ENCODE data around the gene DUSP2. TPM values are rescaled to one million over a fixed set of nuclear protein-coding genes. Genes with fewer than 3 reads are reported as not detected.

DUSP2 gene
- total RNA-seq, 1 experiment from 2014 or later, result 4.9 TPM

DNA sequence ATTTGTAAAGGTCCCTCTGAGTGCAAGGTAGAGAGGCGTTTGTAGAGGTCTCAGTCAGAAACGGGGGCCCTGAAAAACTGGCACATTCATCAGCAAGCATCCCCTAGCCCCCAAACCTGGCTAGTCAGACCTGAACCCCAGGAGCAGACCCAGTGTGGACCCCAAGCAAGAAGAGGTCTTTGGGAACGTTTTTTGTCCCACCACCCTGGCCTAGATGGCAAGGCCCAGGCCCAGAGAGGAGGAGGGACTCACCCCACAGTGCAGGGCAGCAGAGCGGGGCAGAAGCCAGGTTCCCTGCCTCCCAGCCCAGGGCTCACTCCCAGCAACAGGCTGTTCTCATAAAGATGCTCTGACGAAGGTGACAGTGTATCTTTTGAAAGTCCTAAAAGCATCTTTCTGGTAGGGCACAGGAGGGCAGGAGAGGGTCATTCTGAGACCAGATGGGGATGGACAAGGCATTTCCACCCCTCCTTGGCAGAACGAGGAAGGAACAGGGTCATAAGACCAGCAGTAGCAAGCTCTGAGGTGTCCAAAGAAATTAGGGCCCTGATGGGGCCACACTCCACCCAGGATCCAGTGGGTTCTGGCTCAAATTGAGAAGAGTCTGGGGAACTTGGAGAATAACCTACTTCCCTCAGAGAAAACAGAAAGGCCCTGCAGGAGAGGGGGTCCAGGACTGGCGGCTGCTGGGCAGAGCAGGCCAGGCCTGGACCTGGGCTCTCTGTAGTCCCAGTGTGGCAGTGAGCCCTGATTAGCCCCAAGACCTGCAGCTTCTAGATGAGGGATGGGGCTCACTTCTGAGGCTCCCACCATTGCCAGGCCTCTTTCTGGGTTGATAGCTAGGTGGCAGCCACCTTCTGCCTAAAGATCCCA lies 47.1 kb downstream of the DUSP2 start:
- Histone ChIP-seq H3K9me3 (ENCODE audit: control insufficient read depth, insufficient read depth, low read depth, low read length) (no peaks in the 10 kb centered on the region), H3K36me3 (ENCODE audit: control insufficient read depth, insufficient read depth, low read length) (no peaks in the 10 kb centered on the region), H3K4me1 (ENCODE audit: control insufficient read depth, insufficient read depth, low read length) (no peaks in the 10 kb centered on the region; the same call in 1 of the 2 replicates), H3K27ac (ENCODE audit: low read length) (no peak overlapping the region), H3K4me3 (ENCODE audit: low read depth in 2 of 2, low read length in 2 of 2) (no peak overlapping the region), H3K27me3 (ENCODE audit: control insufficient read depth, insufficient read depth, low read length) (no peaks in the 10 kb centered on the region)
- CTCF ChIA-PET, result interaction anchor here (1.5 kb wide), 1 partner anchor 76 kb away, joined by 4 read pairs; no protein-coding TSS in a partner anchor
- intact Hi-C loops (cut with micrococcal nuclease; ENCODE audit: unreplicated experiment) (no loop called here), in situ Hi-C loops (cut with HindIII; ENCODE audit: low pct_unique_long_range_greater_than_20kb, low sequenced_read_pairs) (no loop called here)
- ATAC-seq (peak; percentile 26; the same call in 1 of the 2 replicates), DNase-seq (ENCODE audit: low read depth, low spot score) (no peak)
- BruUV-seq (replicated peaks), result no TSS peak
- no peak for TF ChIP-seq TCF7L2 (IDR thresholded peaks at IDR 0.05; ENCODE audit: low read depth, low read length)
- TF ChIP-seq POLR2AphosphoS5 (IDR thresholded peaks at IDR 0.05; ENCODE audit: low read depth, low read length), result no peak
- TF ChIP-seq SIN3A (IDR thresholded peaks at IDR 0.05; ENCODE audit: borderline replicate concordance, insufficient read depth, low read depth, low read length), result no peak
- no peak for TF ChIP-seq REST (IDR thresholded peaks at IDR 0.05; ENCODE audit: insufficient read depth in 1 of 2, low read depth in 2 of 2, low read length in 1 of 2)
- TF ChIP-seq, protein P1, sequence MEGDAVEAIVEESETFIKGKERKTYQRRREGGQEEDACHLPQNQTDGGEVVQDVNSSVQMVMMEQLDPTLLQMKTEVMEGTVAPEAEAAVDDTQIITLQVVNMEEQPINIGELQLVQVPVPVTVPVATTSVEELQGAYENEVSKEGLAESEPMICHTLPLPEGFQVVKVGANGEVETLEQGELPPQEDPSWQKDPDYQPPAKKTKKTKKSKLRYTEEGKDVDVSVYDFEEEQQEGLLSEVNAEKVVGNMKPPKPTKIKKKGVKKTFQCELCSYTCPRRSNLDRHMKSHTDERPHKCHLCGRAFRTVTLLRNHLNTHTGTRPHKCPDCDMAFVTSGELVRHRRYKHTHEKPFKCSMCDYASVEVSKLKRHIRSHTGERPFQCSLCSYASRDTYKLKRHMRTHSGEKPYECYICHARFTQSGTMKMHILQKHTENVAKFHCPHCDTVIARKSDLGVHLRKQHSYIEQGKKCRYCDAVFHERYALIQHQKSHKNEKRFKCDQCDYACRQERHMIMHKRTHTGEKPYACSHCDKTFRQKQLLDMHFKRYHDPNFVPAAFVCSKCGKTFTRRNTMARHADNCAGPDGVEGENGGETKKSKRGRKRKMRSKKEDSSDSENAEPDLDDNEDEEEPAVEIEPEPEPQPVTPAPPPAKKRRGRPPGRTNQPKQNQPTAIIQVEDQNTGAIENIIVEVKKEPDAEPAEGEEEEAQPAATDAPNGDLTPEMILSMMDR (IDR thresholded peaks at IDR 0.05), result no peak
- POLR2A ChIA-PET, result no interaction called here

DNA sequence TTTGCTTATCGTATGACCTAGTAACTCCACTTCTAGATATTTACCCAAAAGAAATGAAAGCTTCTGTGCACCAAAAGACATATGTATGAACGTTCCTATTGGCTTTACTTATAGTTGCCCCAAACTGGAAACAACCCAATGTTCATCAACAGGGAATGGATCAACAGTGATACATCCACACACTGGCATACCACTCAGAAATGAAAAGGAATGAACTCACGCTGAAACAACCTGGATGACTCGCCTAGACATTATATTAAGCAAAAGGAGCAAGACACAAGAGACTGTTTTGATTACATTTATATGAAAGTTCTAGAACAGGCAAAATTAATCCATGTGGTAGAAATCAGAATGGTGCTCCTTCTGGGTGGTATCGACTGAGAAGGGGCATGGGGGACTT lies 47.8 kb downstream of the DUSP2 start:
- CTCF ChIA-PET, result no interaction called here
- no peak for DNase-seq (ENCODE audit: low read depth, low spot score)

More for the DNA sequence above, 47.8 kb downstream of the DUSP2 start:
- no peak for ATAC-seq
- H3K4me3 ChIP-seq (ENCODE audit: low read depth in 2 of 2, low read length in 2 of 2), result no peak overlapping the region
- no peaks in the 10 kb centered on the region; the same call in 1 of the 2 replicates for H3K4me1 ChIP-seq (ENCODE audit: control insufficient read depth, insufficient read depth, low read length)
- TF ChIP-seq TCF7L2 (IDR thresholded peaks at IDR 0.05; ENCODE audit: low read depth, low read length) (no peak), SIN3A (IDR thresholded peaks at IDR 0.05; ENCODE audit: borderline replicate concordance, insufficient read depth, low read depth, low read length) (no peak)
- TF ChIP-seq, protein P1 (IDR thresholded peaks at IDR 0.05), result no peak
- POLR2A ChIA-PET, result no interaction called here
- no peaks in the 10 kb centered on the region for H3K36me3 ChIP-seq (ENCODE audit: control insufficient read depth, insufficient read depth, low read length)
- H3K27me3 ChIP-seq (ENCODE audit: control insufficient read depth, insufficient read depth, low read length), result no peaks in the 10 kb centered on the region
- intact Hi-C loops (cut with micrococcal nuclease; ENCODE audit: unreplicated experiment), result no loop called here
- in situ Hi-C loops (cut with HindIII; ENCODE audit: low pct_unique_long_range_greater_than_20kb, low sequenced_read_pairs), result no loop called here
- H3K27ac ChIP-seq (ENCODE audit: low read length), result no peak overlapping the region
- BruUV-seq (replicated peaks), result no TSS peak
- H3K9me3 ChIP-seq (ENCODE audit: control insufficient read depth, insufficient read depth, low read depth, low read length), result no peaks in the 10 kb centered on the region

All from Panc1 (cell line).